Activated CD8-positive, alpha-beta memory T cell treated with anti-CD3 and anti-CD28 coated beads, Interleukin-2, amount 10 ng/mL, durations not matched to agents 7 days and 5 days (primary cell): ENCODE results near the gene GFRA1. TPM values are rescaled to one million over a fixed set of nuclear protein-coding genes. Genes with fewer than 3 reads are reported as not detected.

Experiments used
- ATAC-seq: fragments of 150-1000 bp; cut with Tn5 transposase; one replicate; pipeline ENCODE4 v1.10.0; 2021; ENCODE audit warnings: moderate library complexity
- CTCF ChIA-PET: fragments of 350-600 bp; sonication (Branson Sonifier 250); formaldehyde crosslinking; loops from one replicate; lab custom pipeline; 2021; ENCODE audit warnings: antibody characterized with exemption; lab: Charles Lee
- DNase-seq: peaks from one replicate; pipeline ENCODE4 v3.0.0-alpha.2; 2020
- H3K27ac Mint-ChIP-seq: one replicate; pipeline ENCODE4 v1.8.0; 2021; ENCODE audit warnings: mild to moderate bottlenecking, mixed read lengths
- H3K27me3 Mint-ChIP-seq: one replicate; pipeline ENCODE4 v1.8.0; 2021; ENCODE audit warnings: mixed read lengths
- H3K36me3 Mint-ChIP-seq: one replicate; pipeline ENCODE4 v1.8.0; 2021; ENCODE audit warnings: mild to moderate bottlenecking, mixed read lengths
- H3K4me1 Mint-ChIP-seq: one replicate; pipeline ENCODE4 v1.8.0; 2021; ENCODE audit warnings: mixed read lengths
- H3K4me3 Mint-ChIP-seq: one replicate; pipeline ENCODE4 v1.8.0; 2021; ENCODE audit warnings: mild to moderate bottlenecking, moderate library complexity, mixed read lengths
- H3K9me3 Mint-ChIP-seq: one replicate; pipeline ENCODE4 v1.8.0; 2022; ENCODE audit warnings: low read depth, mixed read lengths
- total RNA-seq, 2 experiments: library from RNA; stranded (reverse); gene quantifications; one replicate each; pipeline ENCODE4 v1.2.3, GENCODE V29; 2021

Gene GFRA1
- total RNA-seq, 2 experiments from 2014 or later: not detected

GRCh38 chr10:116164291-116164690 lies 108.7 kb downstream of the GFRA1 start:
- H3K36me3 Mint-ChIP-seq: no peaks in the 10 kb centered on the region
- DNase-seq (no peak), ATAC-seq (no peak)
- no peaks in the 10 kb centered on the region for H3K9me3 Mint-ChIP-seq
- no peaks in the 10 kb centered on the region for H3K4me1 Mint-ChIP-seq
- H3K27me3 Mint-ChIP-seq: no peaks in the 10 kb centered on the region
- no peak overlapping the region for H3K27ac Mint-ChIP-seq
- CTCF ChIA-PET: no interaction called here
- H3K4me3 Mint-ChIP-seq: no peak overlapping the region

GRCh38 chr10:116163333-116164131 lies 109.5 kb downstream of the GFRA1 start:
- no peak for ATAC-seq
- no peak overlapping the region for H3K27ac Mint-ChIP-seq
- no peak overlapping the region for H3K4me3 Mint-ChIP-seq
- DNase-seq: no peak
- H3K9me3 Mint-ChIP-seq: no peaks in the 10 kb centered on the region
- no peaks in the 10 kb centered on the region for H3K27me3 Mint-ChIP-seq
- H3K4me1 Mint-ChIP-seq: no peaks in the 10 kb centered on the region
- H3K36me3 Mint-ChIP-seq: no peaks in the 10 kb centered on the region
- CTCF ChIA-PET: no interaction called here

GRCh38 chr10:116162851-116163250 lies 110.2 kb downstream of the GFRA1 start:
- Mint-ChIP-seq H3K4me1 (no peaks in the 10 kb centered on the region), H3K36me3 (no peaks in the 10 kb centered on the region), H3K4me3 (no peak overlapping the region), H3K27me3 (no peaks in the 10 kb centered on the region), H3K9me3 (no peaks in the 10 kb centered on the region), H3K27ac (no peak overlapping the region)
- DNase-seq (no peak), ATAC-seq (no peak)
- CTCF ChIA-PET: no interaction called here

GRCh38 chr10:116160271-116160670 lies 112.7 kb downstream of the GFRA1 start:
- H3K4me1 Mint-ChIP-seq: no peaks in the 10 kb centered on the region
- H3K27me3 Mint-ChIP-seq: no peaks in the 10 kb centered on the region
- no peak overlapping the region for H3K27ac Mint-ChIP-seq
- no peaks in the 10 kb centered on the region for H3K9me3 Mint-ChIP-seq
- H3K36me3 Mint-ChIP-seq: no peaks in the 10 kb centered on the region
- ATAC-seq (no peak), DNase-seq (no peak)
- no peak overlapping the region for H3K4me3 Mint-ChIP-seq
- CTCF ChIA-PET: no interaction called here

- DNase-seq (no peak), ATAC-seq (no peak)
- no peaks in the 10 kb centered on the region for H3K27me3 Mint-ChIP-seq
- no peak overlapping the region for H3K4me3 Mint-ChIP-seq
- no peaks in the 10 kb centered on the region for H3K9me3 Mint-ChIP-seq
- CTCF ChIA-PET: no interaction called here
- H3K36me3 Mint-ChIP-seq: no peaks in the 10 kb centered on the region
- no peak overlapping the region for H3K27ac Mint-ChIP-seq
- H3K4me1 Mint-ChIP-seq: no peaks in the 10 kb centered on the region
Measured at GRCh38 chr10:116159197-116159596, 113.8 kb downstream of the GFRA1 start.

- no peak overlapping the region for H3K27ac Mint-ChIP-seq
- H3K4me3 Mint-ChIP-seq: no peak overlapping the region
- no peaks in the 10 kb centered on the region for H3K4me1 Mint-ChIP-seq
- H3K27me3 Mint-ChIP-seq: no peaks in the 10 kb centered on the region
- no peaks in the 10 kb centered on the region for H3K9me3 Mint-ChIP-seq
- no peaks in the 10 kb centered on the region for H3K36me3 Mint-ChIP-seq
- CTCF ChIA-PET: no interaction called here
- ATAC-seq (no peak), DNase-seq (no peak)
Measured at GRCh38 chr10:116158036-116158435, 115.0 kb downstream of the GFRA1 start.

- no peaks in the 10 kb centered on the region for H3K4me1 Mint-ChIP-seq
- DNase-seq: no peak
- no peak for ATAC-seq
- CTCF ChIA-PET: no interaction called here
- H3K4me3 Mint-ChIP-seq: no peak overlapping the region
- no peak overlapping the region for H3K27ac Mint-ChIP-seq
- H3K27me3 Mint-ChIP-seq: no peaks in the 10 kb centered on the region
- no peaks in the 10 kb centered on the region for H3K36me3 Mint-ChIP-seq
- H3K9me3 Mint-ChIP-seq: no peaks in the 10 kb centered on the region
Measured at GRCh38 chr10:116157485-116157884, 115.5 kb downstream of the GFRA1 start.

- no peak overlapping the region for H3K27ac Mint-ChIP-seq
- DNase-seq (no peak), ATAC-seq (no peak)
- H3K36me3 Mint-ChIP-seq: no peaks in the 10 kb centered on the region
- H3K4me3 Mint-ChIP-seq: no peak overlapping the region
- H3K27me3 Mint-ChIP-seq: no peaks in the 10 kb centered on the region
- no peaks in the 10 kb centered on the region for H3K4me1 Mint-ChIP-seq
- CTCF ChIA-PET: no interaction called here
- H3K9me3 Mint-ChIP-seq: no peaks in the 10 kb centered on the region
Measured at GRCh38 chr10:116156819-116157218, 116.2 kb downstream of the GFRA1 start.

GRCh38 chr10:116155191-116155590 lies 117.8 kb downstream of the GFRA1 start:
- Mint-ChIP-seq H3K4me3 (no peak overlapping the region), H3K27ac (no peak overlapping the region), H3K27me3 (no peaks in the 10 kb centered on the region), H3K9me3 (no peaks in the 10 kb centered on the region), H3K36me3 (no peaks in the 10 kb centered on the region), H3K4me1 (no peaks in the 10 kb centered on the region)
- DNase-seq (no peak), ATAC-seq (no peak)
- CTCF ChIA-PET: no interaction called here

- Mint-ChIP-seq H3K4me1 (no peaks in the 10 kb centered on the region), H3K27me3 (no peaks in the 10 kb centered on the region), H3K4me3 (no peak overlapping the region), H3K27ac (no peak overlapping the region), H3K36me3 (no peaks in the 10 kb centered on the region), H3K9me3 (no peaks in the 10 kb centered on the region)
- CTCF ChIA-PET: no interaction called here
- no peak for ATAC-seq
- no peak for DNase-seq
Measured at GRCh38 chr10:116154651-116155050, 118.4 kb downstream of the GFRA1 start.

GRCh38 chr10:116151076-116151475 lies 121.9 kb downstream of the GFRA1 start:
- H3K4me1 Mint-ChIP-seq: peaks cover 7% of the 10 kb centered on the region
- CTCF ChIA-PET: no interaction called here

GRCh38 chr10:116150606-116151005 lies 122.4 kb downstream of the GFRA1 start:
- H3K4me1 Mint-ChIP-seq: peaks cover 7% of the 10 kb centered on the region

More at GRCh38 chr10:116151076-116151475, 121.9 kb downstream of the GFRA1 start:
- DNase-seq (no peak), ATAC-seq (no peak)
- Mint-ChIP-seq H3K27ac (no peak overlapping the region), H3K36me3 (no peaks in the 10 kb centered on the region), H3K4me3 (no peak overlapping the region), H3K9me3 (no peaks in the 10 kb centered on the region), H3K27me3 (no peaks in the 10 kb centered on the region)

GRCh38 chr10:116147147-116147905 lies 125.7 kb downstream of the GFRA1 start:
- Mint-ChIP-seq H3K27ac (no peak overlapping the region), H3K4me3 (no peak overlapping the region), H3K9me3 (no peaks in the 10 kb centered on the region)

More at GRCh38 chr10:116150606-116151005, 122.4 kb downstream of the GFRA1 start:
- CTCF ChIA-PET: no interaction called here
- no peaks in the 10 kb centered on the region for H3K27me3 Mint-ChIP-seq
- H3K27ac Mint-ChIP-seq: no peak overlapping the region
- DNase-seq (no peak), ATAC-seq (no peak)
- H3K4me3 Mint-ChIP-seq: no peak overlapping the region
- no peaks in the 10 kb centered on the region for H3K9me3 Mint-ChIP-seq
- no peaks in the 10 kb centered on the region for H3K36me3 Mint-ChIP-seq

More at GRCh38 chr10:116147147-116147905, 125.7 kb downstream of the GFRA1 start:
- Mint-ChIP-seq H3K36me3 (no peaks in the 10 kb centered on the region), H3K27me3 (no peaks in the 10 kb centered on the region), H3K4me1 (peaks cover 7% of the 10 kb centered on the region)
- CTCF ChIA-PET: no interaction called here
- ATAC-seq (peak; percentile 27), DNase-seq (no peak)
